HG03469 (cell line): ENCODE data around the gene GTF3C6.
"Not testable (repeated sequence)": the region's sequence is repeated elsewhere in the genome, so short reads cannot be mapped to it uniquely, and the experiment has no call there.

Experiments
- ATAC-seq: cut with Tn5 transposase; IDR thresholded peaks from one replicate; pipeline ENCODE4 v1.9.1; 2021; ENCODE audit warnings: mild to moderate bottlenecking, moderate library complexity, moderate number of reproducible peaks; ENCODE audit not compliant: unreplicated experiment

The GTF3C6 gene

DNA sequence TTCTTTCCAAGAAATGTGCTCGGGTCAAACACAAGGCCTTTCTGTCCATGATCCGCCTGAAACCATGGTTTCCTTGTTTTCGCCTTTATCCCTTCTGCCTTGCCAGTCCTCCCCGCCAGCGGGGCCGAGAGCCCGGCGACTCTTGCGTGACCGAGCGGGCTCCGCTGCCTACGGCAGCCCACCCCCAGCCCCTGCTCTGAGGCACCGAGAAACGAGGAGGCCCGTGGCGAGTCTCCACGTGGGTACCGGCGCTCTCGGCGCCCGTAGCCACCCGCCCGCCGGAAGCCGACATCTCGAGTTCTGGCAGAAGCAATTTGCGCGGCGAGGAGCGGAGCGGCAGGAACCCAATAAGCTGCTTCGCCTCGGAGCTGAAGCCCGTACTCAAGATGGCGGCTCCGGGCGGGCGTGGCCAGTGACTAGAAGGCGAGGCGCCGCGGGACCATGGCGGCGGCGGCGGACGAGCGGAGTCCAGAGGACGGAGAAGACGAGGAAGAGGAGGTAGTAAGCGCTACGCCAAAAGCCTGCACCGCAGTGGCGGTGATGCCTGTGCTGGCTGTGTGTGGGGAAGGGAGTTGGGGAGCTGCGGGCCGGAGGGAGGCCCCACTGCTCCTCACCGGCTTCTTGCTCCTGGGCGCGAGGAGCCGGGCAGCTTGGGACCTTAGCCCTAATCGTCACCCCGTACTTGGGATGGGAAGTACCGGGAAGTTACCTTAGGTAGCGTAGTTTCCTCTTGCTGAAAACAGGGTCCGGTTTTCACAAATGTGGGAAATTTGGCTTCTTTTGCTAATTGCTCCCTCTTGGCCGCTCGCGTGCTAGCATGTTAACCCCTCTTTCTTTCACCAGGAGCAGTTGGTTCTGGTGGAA is at the start of gene GTF3C6:
Gene GTF3C6, plus strand, starts transcription at position 378 of the 864 bp plus-strand sequence. Its CDS starts 64 bp downstream, at position 442.
- peak; percentile 90 for ATAC-seq

GRCh38 chr6:110930781-110931180 is 27.7 kb upstream of the GTF3C6 start:
- no peak for ATAC-seq

GRCh38 chr6:110933912-110934311 is 24.6 kb upstream of the GTF3C6 start:
- ATAC-seq, result no peak

DNA sequence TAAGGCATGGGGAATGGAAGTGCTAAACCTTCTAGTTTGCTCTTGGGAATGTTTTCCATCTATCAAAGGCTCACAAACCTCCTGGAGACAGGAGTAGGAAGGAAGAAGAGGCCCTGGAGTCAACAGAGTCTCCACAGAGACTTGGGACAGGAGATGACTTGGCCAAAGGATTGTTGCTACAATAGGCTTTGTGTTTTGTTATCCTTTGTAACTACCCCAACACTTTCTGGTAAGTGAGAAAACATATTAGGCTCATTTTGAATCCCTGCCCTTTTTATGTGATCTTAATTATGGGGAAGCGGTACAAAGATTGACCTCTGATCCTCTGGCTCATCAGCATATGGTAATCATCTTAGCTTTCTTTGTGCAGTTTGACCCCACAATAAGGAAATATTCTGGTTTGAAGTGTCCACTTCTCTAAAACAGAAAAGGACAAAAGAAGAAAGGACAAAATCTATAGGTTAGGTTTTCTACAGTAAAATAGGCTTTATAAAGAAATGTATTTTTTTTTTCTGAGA is 24.1 kb upstream of the GTF3C6 start:
- ATAC-seq, result no peak

- ATAC-seq, result no peak
These were observed 23.3 kb upstream of the GTF3C6 start for GRCh38 chr6:110935171-110935570.

GRCh38 chr6:110938171-110938570 is 20.3 kb upstream of the GTF3C6 start:
- ATAC-seq, result no peak

DNA sequence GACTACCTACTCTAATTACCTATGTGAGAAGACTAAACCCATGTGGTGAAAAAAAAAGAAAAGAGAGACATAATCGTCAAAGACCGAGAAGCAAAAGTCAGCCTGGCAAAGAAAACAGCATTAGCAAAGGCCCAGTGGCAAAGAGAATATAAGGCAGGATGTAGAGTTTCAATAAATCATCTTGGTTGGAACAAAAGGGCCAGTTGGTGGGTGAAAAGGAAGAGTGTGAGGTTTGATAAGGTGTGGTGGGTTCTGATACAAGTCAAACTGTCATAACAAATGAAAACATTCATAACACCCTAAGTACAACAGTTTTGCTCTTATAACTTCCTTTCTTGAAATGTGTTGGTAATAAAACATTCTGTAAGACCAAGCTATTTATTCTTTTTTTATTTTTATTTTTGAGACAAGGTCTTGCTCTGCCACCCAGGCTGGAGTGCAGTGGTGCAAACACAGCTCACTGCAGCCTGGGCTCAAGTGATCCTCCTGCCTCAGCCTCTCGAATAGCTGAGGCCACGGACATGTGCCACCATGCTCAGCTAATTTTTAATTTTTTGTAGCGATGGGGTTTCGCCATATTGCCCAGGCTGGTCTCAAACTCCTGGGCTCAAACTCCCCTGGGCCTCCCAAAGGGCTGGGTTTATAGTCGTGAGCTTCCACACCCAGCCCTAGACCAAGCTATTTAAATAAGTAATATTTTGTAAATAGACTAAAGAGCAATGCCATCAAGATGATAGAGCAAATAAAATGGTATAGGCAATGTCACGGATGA is 18.9 kb upstream of the GTF3C6 start:
- no peak for ATAC-seq

DNA sequence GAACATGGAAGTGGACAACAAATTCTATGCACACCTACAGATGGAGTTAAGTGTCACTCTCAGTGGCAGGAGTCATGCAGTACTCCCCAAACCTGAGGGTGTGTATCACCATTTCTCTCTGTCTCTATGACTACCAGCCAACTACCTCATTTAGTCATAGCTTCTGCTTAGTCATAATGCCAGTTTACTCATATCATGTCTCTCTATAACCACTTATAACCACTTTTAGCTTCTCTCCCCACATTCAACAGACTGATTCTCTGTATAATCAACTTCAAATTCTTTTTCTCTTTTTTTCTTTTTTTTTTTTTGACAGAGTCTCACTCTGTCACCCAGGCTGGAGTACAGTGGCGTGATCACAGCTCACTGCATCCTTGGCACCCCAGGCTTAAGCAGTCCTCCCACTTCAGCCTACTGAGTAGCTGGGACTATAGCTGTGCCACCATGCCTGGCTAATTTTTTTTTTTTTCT is 13.8 kb upstream of the GTF3C6 start:
- ATAC-seq, result peak; percentile 100

GRCh38 chr6:110946498-110946897 is 12.0 kb upstream of the GTF3C6 start:
- ATAC-seq, result no peak

- no peak for ATAC-seq
These were observed 8.7 kb upstream of the GTF3C6 start for GRCh38 chr6:110949679-110950285.

- no peak for ATAC-seq
These were observed 8.1 kb upstream of the GTF3C6 start for GRCh38 chr6:110950440-110950839.

- no peak for ATAC-seq
These were observed 7.5 kb upstream of the GTF3C6 start for GRCh38 chr6:110951008-110951407.

GRCh38 chr6:110951986-110952794 is 6.3 kb upstream of the GTF3C6 start:
- ATAC-seq, result no peak

GRCh38 chr6:110953633-110954303 is 4.7 kb upstream of the GTF3C6 start:
- ATAC-seq, result no peak

DNA sequence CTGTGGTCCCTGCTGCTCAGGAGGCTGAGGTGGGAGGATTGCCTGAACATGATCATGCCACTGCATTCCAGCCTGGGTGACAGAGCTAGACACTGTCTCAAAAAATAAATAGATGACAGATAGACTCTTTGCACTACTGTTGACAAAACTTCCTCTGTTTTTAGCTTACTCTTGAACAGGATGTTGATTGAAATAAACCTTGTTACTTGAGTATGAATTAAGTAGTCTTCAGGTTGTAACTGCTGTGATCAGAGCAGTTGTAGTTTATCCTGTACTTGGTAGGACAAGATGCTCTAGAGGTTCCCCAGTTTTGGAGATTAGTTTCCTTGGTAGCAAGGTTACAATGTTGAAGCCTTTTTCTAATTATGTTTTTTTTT is 1.5 kb downstream of the GTF3C6 start:
- ATAC-seq, result no peak

GRCh38 chr6:110962636-110963035 is 4.1 kb downstream of the GTF3C6 start:
- not testable (repeated sequence) for ATAC-seq

- ATAC-seq, result no peak
These were observed 7.2 kb downstream of the GTF3C6 start for GRCh38 chr6:110965629-110966229.

DNA sequence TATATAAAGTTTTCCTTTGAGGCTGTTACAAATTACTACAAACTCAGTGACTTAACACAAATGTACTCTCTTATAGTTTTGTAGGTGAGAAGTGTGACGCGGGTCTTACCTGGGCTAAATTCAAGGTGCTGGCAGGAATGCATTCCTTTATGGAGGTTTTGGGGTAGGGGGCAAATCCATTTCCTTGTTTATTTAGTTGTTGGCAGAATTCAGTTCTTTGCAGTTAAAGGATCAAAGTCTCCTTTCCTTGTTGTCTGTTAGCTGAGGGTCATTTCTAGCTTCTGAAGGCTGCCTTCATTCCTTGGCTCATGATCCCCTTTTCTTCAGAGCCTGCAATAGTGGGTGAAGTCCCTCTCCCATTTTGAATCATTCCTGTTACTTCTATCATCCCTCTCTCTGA is 10.2 kb downstream of the GTF3C6 start:
- not testable (repeated sequence) for ATAC-seq

DNA sequence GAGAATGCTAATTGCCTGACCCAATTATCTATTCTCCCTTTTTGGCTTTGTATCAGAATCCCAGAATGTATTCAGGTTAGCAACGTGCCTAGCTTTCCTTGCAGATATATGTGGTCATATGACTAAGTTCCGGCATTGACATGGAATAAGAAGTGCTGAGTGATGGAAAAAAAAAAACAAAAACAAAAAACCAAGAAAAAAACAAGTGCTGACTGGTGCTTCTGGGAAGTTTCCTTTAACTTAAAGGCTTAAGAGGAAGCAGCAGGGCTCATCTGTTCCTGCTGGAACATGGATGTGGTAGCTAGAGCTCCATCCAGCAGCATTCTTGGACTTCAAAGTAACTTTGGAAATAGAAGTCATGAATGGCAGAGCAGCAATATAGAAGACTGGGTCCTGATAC is 13.0 kb downstream of the GTF3C6 start:
- no peak for ATAC-seq
